GM19328 (cell line): ENCODE results near the gene IGFL2.
"Not testable (repeated sequence)": the region's sequence is repeated elsewhere in the genome, so short reads cannot be mapped to it uniquely, and the experiment has no call there.

Experiments used
- ATAC-seq: cut with Tn5 transposase; IDR thresholded peaks from one replicate; pipeline ENCODE4 v1.9.1; 2021; ENCODE audit warnings: mild to moderate bottlenecking, moderate library complexity; ENCODE audit not compliant: unreplicated experiment

The IGFL2 gene

GRCh38 chr19:46147791-46148288, at the start of gene IGFL2:
IGFL2 (plus strand) TSS chr19:46148238; CDS start chr19:46148279, 41 bp downstream.
- no peak for ATAC-seq

- no peak for ATAC-seq
Measured at GRCh38 chr19:46100344-46100743, 47.7 kb upstream of the IGFL2 start.

- ATAC-seq, result no peak
Measured at GRCh38 chr19:46101293-46101692, 46.7 kb upstream of the IGFL2 start.

- not testable (repeated sequence) for ATAC-seq
Measured at GRCh38 chr19:46102333-46102732, 45.7 kb upstream of the IGFL2 start.

GRCh38 chr19:46107371-46107770, 40.7 kb upstream of the IGFL2 start:
- ATAC-seq, result no peak

- ATAC-seq, result no peak
Measured at GRCh38 chr19:46109876-46110275, 38.2 kb upstream of the IGFL2 start.

- ATAC-seq, result no peak
Measured at GRCh38 chr19:46111376-46111775, 36.7 kb upstream of the IGFL2 start.

- ATAC-seq, result no peak
Measured at GRCh38 chr19:46112527-46112926, 35.5 kb upstream of the IGFL2 start.

- ATAC-seq, result no peak
Measured at GRCh38 chr19:46113726-46114125, 34.3 kb upstream of the IGFL2 start.

GRCh38 chr19:46115396-46116106, 32.5 kb upstream of the IGFL2 start:
- no peak for ATAC-seq

- no peak for ATAC-seq
Measured at GRCh38 chr19:46116121-46116520, 31.9 kb upstream of the IGFL2 start.

- ATAC-seq, result no peak
Measured at GRCh38 chr19:46118136-46118535, 29.9 kb upstream of the IGFL2 start.

- ATAC-seq, result no peak
Measured at GRCh38 chr19:46124638-46125115, 23.4 kb upstream of the IGFL2 start, which contains the start of gene IGFL3. IGFL3 (minus strand) TSS chr19:46124688; CDS start chr19:46124649, 39 bp downstream.

- no peak for ATAC-seq
Measured at GRCh38 chr19:46125447-46125846, 22.6 kb upstream of the IGFL2 start.

- ATAC-seq, result no peak
Measured at GRCh38 chr19:46126086-46126580, 21.9 kb upstream of the IGFL2 start.

GRCh38 chr19:46131485-46132143, 16.4 kb upstream of the IGFL2 start:
- no peak for ATAC-seq

- no peak for ATAC-seq
Measured at GRCh38 chr19:46132508-46133100, 15.4 kb upstream of the IGFL2 start.

- no peak for ATAC-seq
Measured at GRCh38 chr19:46133101-46133627, 14.9 kb upstream of the IGFL2 start.

GRCh38 chr19:46133777-46134241, 14.2 kb upstream of the IGFL2 start:
- ATAC-seq, result no peak

- no peak for ATAC-seq
Measured at GRCh38 chr19:46134527-46134926, 13.5 kb upstream of the IGFL2 start.

GRCh38 chr19:46137915-46138473, 10.0 kb upstream of the IGFL2 start:
- no peak for ATAC-seq
